ENCODE results near the gene RPS3A.

- TF ChIP-seq CTCF (IDR thresholded peaks at IDR 0.05) = no peak
- no peak for TF ChIP-seq POLR2A (IDR thresholded peaks at IDR 0.05)
Observed at GRCh38 chr4:151074416-151074916, 25.0 kb upstream of the RPS3A start.

Measured in transverse colon (tissue), 3 donors.